SK-MEL-5 (cell line): ENCODE measurements around the gene IL19. TPM values are rescaled to one million over a fixed set of nuclear protein-coding genes. Genes with fewer than 3 reads are reported as not detected.
A peak's percentile ranks its signal among the peaks of the same experiment; 100 is the strongest.

ENCODE experiments used
- DNase-seq: peaks from one replicate; pipeline ENCODE4 v3.0.0-alpha.2; 2016; ENCODE audit warnings: low read depth, low spot score
- in situ Hi-C: cut with HindIII; loops from 2 replicates; pipeline ENCODE4 v1.10.0; 2016; ENCODE audit warnings: low sequenced_read_pairs, high pct_unique_total_duplicates, low pct_unique_long_range_greater_than_20kb
- total RNA-seq: library from RNA; depleted of rRNA; stranded (reverse); fragments of >200 nt; shearing (Covaris generic); gene quantifications from 2 replicates; pipeline ENCODE4 v1.2.3, GENCODE V29; 2014

The IL19 gene
- total RNA-seq, 1 experiment from 2014 or later: 0.26 TPM

- in situ Hi-C loops: no loop called here
- no peak for DNase-seq
These were observed 88.5 kb downstream of the IL19 start for GRCh38 chr1:206859082-206859521.

DNA sequence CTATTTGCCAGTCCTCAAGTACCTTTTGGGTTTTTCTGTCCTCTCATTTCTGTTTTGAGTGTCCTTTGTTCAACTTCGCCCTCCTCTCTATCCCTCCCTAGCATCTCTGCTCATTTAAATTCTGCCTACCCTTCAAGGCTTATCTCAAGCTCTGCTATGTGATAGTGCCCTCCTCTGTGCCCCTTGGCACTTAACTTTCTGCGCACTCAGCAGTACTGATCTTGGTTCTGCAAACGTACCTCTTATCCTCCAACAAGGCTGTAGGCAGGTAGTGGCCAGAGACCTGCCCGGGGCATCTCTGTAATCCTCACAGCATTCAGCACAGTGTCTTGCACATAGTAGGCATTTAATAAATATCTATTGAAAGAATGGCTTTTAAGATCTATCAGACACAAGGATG, 89.6 kb downstream of the IL19 start:
- no peak for DNase-seq
- in situ Hi-C loops: no loop called here

DNA sequence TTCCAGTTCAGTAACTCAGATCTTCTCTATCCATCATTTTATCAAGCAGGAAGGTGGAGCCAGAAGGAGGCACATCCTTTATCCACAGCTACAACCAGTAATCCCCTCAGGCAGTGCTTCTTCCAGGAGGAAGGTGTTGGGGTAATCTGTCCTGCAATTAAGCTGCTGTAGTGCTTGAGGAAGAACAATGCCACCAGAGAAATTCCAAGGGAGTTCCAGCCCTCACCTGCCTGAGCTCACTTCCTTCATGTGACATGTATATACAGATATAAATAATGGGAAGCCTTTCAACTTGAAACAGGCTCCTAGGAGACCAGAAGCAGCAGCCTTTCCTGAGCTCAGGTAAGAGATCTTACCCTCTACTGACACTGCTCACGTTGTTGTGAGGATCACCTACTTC, 92.7 kb downstream of the IL19 start:
- no peak for DNase-seq
- in situ Hi-C loops: no loop called here

- peak; percentile 72 for DNase-seq
- in situ Hi-C loops: no loop called here
These were observed 94.5 kb downstream of the IL19 start, which contains the start of gene IL20 for GRCh38 chr1:206864939-206865671. IL20 (plus strand) TSS chr1:206865623; CDS start chr1:206865853, 230 bp downstream.

- in situ Hi-C loops: no loop called here
These were observed 95.5 kb downstream of the IL19 start for GRCh38 chr1:206866062-206866461.

DNA sequence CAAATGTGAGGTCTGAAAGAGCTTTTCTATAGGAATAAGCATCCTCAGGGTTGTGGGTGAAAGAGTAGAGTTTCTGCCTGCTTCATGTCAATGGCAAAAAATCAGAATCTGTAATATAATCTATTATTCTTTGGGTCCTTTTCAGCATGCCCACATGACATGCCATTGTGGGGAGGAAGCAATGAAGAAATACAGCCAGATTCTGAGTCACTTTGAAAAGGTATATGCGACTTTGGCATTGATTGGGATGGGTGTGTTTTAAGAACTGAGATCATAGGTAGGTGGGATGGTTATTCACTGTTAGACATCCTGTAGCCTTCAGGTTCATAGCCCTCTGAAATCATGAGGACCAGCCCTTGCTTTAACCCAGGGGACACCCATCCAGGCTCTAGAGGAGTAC, 96.7 kb downstream of the IL19 start:
- in situ Hi-C loops: no loop called here
- DNase-seq: no peak

More at GRCh38 chr1:206866062-206866461, 95.5 kb downstream of the IL19 start:
- DNase-seq: no peak

DNA sequence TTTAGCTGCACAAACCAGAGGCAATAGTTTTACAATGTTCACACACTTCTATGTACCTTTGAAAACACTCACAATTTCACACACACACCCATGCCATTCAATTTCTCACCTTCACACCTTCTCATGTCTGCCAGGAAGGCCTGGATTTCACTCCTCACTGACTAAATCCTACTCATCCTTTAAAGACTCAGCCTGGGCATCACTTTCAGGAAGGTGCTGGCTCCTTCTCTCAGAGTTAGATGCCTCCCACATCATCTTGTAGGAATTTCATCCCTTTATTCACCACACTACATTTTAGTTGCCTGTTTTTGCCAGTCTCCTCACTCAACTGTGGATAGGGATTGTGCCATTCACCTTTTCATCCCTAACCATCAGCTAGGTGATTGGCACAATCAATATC, 97.1 kb downstream of the IL19 start:
- in situ Hi-C loops: no loop called here
- DNase-seq: no peak

DNA sequence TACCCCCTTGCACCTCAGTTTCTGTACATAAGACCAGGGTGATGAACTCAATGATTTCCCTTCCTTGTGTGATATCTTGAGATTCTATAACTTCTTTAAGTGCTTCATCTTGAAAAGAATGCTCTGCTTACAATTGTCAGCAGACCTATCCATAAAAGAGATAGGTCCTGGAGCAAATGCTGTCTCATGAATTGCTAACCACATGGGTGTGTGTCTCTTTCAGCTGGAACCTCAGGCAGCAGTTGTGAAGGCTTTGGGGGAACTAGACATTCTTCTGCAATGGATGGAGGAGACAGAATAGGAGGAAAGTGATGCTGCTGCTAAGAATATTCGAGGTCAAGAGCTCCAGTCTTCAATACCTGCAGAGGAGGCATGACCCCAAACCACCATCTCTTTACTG, 97.7 kb downstream of the IL19 start:
- no peak for DNase-seq
- in situ Hi-C loops: no loop called here

GRCh38 chr1:206872139-206872538, 101.6 kb downstream of the IL19 start:
- in situ Hi-C loops: no loop called here

DNA sequence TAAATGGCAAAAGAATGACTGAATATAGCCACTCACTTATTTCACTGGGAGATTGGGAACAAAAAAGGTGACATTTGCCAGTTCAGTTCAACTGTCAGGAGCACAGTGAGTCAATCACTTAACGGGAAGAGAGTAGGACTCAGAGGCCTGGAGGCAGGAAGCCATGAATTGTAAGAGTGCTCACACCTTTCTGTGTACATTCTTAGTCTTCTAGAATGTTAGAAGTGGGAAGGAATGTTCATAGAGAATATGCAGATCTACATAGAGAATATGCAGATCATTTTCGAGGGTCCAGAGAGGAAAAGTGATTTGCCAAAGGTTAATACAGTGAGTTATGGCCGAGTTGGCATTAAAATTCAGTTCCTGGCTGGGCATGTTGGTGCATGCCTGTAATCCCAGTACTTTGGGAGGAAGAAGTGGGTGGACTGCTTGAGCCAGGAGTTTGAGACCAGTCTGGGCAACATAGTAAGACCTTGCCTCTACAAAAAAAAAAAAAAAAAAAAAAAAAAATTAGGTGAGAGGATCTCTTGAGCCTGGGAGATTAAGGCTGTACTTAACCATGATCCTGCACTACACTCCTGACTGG, 103.1 kb downstream of the IL19 start:
- DNase-seq: no peak
- in situ Hi-C loops: no loop called here

More at GRCh38 chr1:206872139-206872538, 101.6 kb downstream of the IL19 start:
- DNase-seq: no peak

DNA sequence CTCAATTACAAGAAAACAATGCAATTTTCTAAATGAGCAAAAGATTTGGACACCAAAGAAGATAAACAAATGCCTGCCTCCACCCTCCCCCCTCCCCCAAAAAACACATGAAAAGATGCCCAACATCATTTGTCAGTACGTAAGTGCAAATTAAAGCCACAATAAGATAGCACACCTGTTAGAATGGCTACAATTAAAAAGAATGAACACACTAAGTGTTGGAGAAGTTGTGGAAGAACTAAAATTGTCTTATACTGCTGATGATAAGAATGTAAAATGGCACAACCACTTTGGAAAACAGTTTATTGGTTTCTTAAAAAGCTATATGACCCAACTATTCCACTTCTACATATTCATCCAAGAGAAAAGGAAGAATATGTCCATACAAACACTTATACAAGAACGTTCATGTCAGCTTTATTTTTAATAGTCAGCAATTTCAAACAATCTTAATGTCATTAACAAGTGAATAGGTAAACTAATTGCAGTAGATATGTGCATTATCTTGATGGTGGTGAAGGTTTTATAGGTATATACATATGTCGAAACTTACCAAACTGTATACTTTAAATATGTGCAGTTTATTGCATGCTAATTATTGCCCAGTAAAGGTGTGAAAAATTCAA, 105.3 kb downstream of the IL19 start:
- in situ Hi-C loops: no loop called here
- DNase-seq: no peak

GRCh38 chr1:206878456-206878855, 107.9 kb downstream of the IL19 start:
- peak; percentile 36 for DNase-seq
- in situ Hi-C loops: no loop called here

DNA sequence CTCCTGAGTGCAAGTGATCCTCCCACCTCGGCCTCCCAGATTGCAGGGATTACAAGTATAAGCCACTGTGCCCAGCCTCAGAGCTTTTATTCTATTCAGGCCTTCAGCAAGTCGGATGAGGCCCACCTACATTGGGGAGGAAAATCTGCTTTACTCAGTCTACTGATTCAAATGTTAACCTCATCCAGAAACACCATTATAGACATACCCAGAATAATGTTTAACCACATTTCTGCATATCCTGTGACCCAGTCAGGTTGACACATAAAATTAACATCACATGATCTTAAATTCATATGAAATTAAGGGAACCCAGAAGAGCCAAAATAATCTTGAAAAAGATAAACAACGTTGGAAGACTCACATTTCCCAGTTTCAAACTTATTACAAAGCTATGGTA, 109.7 kb downstream of the IL19 start:
- in situ Hi-C loops: no loop called here
- DNase-seq: no peak

GRCh38 chr1:206882555-206882954, 112.0 kb downstream of the IL19 start:
- in situ Hi-C loops: no loop called here
- no peak for DNase-seq

GRCh38 chr1:206883160-206883559, 112.6 kb downstream of the IL19 start:
- no peak for DNase-seq
- in situ Hi-C loops: no loop called here

DNA sequence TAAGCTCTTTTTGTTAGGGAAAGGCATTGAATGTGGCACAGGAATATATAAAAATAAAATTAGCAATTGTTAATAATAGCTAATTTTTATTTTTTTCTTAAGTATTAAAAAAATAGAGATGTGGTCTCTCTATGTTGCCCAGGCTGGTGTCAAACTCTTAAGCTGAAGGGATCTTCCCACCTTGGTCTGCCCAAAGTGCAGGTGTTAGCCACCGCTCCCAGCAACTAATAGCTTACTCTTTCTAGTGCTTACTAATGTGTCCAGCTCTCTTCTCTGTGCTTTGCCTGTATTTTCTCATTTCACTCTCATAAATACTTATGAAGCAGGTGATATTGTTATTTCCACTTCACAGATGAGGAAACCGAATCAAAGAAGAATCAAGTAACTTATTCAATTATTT, 113.3 kb downstream of the IL19 start:
- no peak for DNase-seq
- in situ Hi-C loops: no loop called here

DNA sequence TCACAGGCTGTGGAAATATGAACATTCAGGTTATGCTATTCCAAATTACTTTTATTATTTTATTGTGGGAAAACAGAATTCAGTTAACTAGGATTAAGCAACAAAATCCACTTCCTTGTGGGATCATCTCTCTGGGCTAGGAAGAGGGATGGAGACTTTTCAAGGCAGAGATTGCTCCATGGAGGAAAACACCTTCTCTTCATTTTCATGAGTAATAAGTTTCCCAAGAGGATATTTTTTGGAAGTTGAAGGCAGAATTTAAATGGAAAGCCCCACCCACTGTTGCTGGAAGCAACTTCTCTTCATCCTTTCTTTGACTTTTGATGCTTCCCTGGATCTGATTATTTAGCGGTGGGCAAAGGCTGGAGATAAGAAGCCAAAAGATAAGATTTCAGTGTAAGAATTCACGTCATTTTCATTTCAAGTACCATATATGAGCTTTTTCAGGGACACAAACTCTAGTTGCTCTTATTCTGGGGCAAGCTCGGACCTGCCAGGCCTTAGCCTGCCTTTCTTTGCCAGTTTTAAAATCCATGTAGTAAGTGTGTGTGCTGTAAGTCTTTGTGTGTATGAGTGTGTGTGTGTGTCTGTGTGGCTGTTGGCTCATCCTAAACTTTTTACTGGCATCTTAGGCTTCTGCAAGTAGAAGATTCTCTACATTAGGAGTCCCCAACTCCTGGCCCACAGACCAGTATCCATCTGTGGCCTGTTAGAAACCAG, 114.9 kb downstream of the IL19 start:
- no peak for DNase-seq
- in situ Hi-C loops: no loop called here

DNA sequence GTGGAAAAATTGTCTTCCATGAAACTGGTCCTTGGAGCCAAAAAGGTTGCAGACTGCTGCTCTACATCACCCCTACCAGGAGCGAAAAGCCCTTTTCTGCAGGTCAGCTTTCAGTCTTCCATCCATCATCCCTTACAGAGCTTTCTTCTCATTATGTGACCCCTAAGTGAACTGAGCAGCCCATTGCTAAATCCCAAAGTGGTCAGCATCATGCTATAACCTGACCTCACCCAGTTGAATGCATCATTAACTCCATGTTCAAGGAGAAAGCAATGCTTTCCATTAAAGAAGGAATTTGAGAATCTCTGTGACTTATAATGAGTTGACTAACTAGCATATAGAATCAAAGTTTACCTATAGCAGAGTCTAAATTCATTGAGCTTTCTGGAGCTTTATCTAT, 116.3 kb downstream of the IL19 start:
- in situ Hi-C loops: no loop called here
- DNase-seq: no peak
